BJ (cell line): ENCODE data around the gene MEIS2. TPM values are rescaled to one million over a fixed set of nuclear protein-coding genes. Genes with fewer than 3 reads are reported as not detected.

Source experiments
- CTCF ChIA-PET: fragments of 350-600 bp; formaldehyde crosslinking; extraction: SDS; loops from one replicate; lab custom pipeline; 2021; ENCODE audit warnings: antibody characterized with exemption, inconsistent platforms; lab: Yijun Ruan, JAX
- POLR2A ChIA-PET: fragments of 300-600 bp; sonication (Branson Sonifier 250); formaldehyde crosslinking; extraction: SDS; loops from one replicate; lab custom pipeline; 2021; ENCODE audit warnings: antibody characterized with exemption; lab: Charles Lee
- DNase-seq: peaks from one replicate; pipeline ENCODE4 v3.0.0-alpha.2; 2011; ENCODE audit warnings: low read depth
- H3K27me3 ChIP-seq: 2 replicates; pipeline ENCODE4 v1.6.0; 2011; ENCODE audit warnings: low read length; ENCODE audit not compliant: control insufficient read depth, insufficient read depth
- H3K36me3 ChIP-seq: 2 replicates; pipeline ENCODE4 v1.5.1; 2011; ENCODE audit warnings: low read length; ENCODE audit not compliant: control insufficient read depth, insufficient read depth
- H3K4me3 ChIP-seq: 2 replicates; pipeline ENCODE4 v1.5.1; 2011; ENCODE audit warnings: low read depth, mild to moderate bottlenecking, control low read depth, low read length
- CTCF ChIP-seq: IDR thresholded peaks from 2 replicates; pipeline ENCODE4 v1.5.1; 2011; ENCODE audit warnings: low read depth, mild to moderate bottlenecking, control low read depth, inconsistent platforms, low read length, moderate library complexity; ENCODE audit not compliant: insufficient read depth
- polyA plus RNA-seq: library from polyadenylated mRNA; depleted of rRNA; stranded (reverse); fragments of >200 nt; gene quantifications from 2 replicates; pipeline ENCODE4 v1.2.3, GENCODE V29; 2011

MEIS2 gene
- polyA plus RNA-seq, 1 experiment: 54.1 TPM

GRCh38 chr15:36954486-36954885 is 145.9 kb downstream of the MEIS2 start:
- H3K36me3 ChIP-seq: no peaks in the 10 kb centered on the region
- no peak for DNase-seq
- no peak overlapping the region for H3K4me3 ChIP-seq
- POLR2A ChIA-PET: no interaction called here
- CTCF ChIA-PET: interaction anchor here (0.6 kb wide), 1 partner anchor 698 kb away, joined by 3 read pairs; no protein-coding TSS in a partner anchor
- no peak for TF ChIP-seq CTCF
- H3K27me3 ChIP-seq: no peaks in the 10 kb centered on the region

- ChIA-PET POLR2A (no interaction called here), CTCF (no interaction called here)
- no peaks in the 10 kb centered on the region for H3K36me3 ChIP-seq
- H3K27me3 ChIP-seq: no peaks in the 10 kb centered on the region
- TF ChIP-seq CTCF: no peak
- H3K4me3 ChIP-seq: no peak overlapping the region
- DNase-seq: no peak
These were observed 147.0 kb downstream of the MEIS2 start for GRCh38 chr15:36953346-36953745.

DNA sequence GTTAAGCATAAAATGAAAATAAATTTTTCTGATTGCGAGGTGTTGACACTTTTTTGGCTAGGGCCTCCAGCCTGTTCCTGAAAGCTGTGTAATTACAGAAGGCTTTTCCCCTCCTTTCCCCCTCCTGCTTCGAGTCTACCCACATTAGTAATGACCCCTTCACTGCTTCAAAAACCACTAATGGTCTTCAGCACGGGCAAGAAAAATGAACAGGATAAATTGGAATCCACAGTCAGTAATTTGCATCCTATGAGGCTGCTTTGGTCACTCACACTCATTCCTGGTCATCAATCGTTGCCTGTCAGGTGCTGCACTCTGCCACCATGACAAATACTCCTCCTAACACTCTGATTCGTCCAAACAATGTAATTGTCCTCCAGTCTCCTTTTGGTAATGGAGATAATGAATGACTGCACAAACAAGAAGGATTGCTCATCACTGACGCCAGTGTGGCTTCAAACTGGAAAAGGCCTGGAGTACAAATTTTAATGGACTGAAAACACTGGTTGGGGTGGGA is 148.6 kb downstream of the MEIS2 start:
- Histone ChIP-seq H3K27me3 (no peaks in the 10 kb centered on the region), H3K36me3 (no peaks in the 10 kb centered on the region), H3K4me3 (no peak overlapping the region)
- TF ChIP-seq CTCF: no peak
- peak; percentile 26 for DNase-seq
- ChIA-PET CTCF (no interaction called here), POLR2A (no interaction called here)

GRCh38 chr15:36950371-36950770 is 150.0 kb downstream of the MEIS2 start:
- no peaks in the 10 kb centered on the region for H3K27me3 ChIP-seq
- CTCF ChIA-PET: no interaction called here
- no peak for TF ChIP-seq CTCF
- POLR2A ChIA-PET: no interaction called here
- H3K36me3 ChIP-seq: no peaks in the 10 kb centered on the region; the same call in 1 of the 2 replicates
- DNase-seq: no peak
- H3K4me3 ChIP-seq: no peak overlapping the region

DNA sequence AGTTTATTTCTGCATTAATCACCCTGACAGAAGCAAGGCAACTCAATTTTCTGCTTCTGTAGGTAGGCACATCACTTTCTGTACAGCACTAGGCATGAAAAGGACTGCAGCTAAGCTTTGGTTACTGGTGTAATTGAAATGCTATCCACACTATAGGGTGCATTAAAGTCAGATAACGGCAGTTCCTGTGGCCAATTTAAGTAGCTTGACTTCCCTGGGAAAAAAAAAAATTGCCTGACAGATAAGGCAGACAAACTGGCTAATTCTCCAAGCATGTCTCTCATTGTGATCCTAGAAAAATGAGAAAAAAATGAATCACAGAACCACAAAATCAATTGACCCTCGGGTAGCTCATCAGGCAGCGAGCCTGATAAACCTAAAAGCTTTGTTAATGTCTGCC is 151.4 kb downstream of the MEIS2 start:
- H3K27me3 ChIP-seq: no peaks in the 10 kb centered on the region
- TF ChIP-seq CTCF: no peak
- H3K4me3 ChIP-seq: no peak overlapping the region
- ChIA-PET CTCF (interaction anchor here (0.6 to 0.8 kb wide), 3 partner anchors 62 to 187 kb away, joined by 3 to 5 read pairs (median 5); no protein-coding TSS in a partner anchor), POLR2A (interaction anchor here (0.7 kb wide), 1 partner anchor 20 kb away, joined by 3 read pairs; no protein-coding TSS in a partner anchor)
- no peak for DNase-seq
- H3K36me3 ChIP-seq: peaks cover 2% of the 10 kb centered on the region
